HG03457 (cell line): ENCODE data around the gene LIN7C.

Experiments used
- ATAC-seq: cut with Tn5 transposase; IDR thresholded peaks from one replicate; pipeline ENCODE4 v1.9.1; 2021; ENCODE audit warnings: moderate number of reproducible peaks; ENCODE audit not compliant: unreplicated experiment

LIN7C gene

DNA sequence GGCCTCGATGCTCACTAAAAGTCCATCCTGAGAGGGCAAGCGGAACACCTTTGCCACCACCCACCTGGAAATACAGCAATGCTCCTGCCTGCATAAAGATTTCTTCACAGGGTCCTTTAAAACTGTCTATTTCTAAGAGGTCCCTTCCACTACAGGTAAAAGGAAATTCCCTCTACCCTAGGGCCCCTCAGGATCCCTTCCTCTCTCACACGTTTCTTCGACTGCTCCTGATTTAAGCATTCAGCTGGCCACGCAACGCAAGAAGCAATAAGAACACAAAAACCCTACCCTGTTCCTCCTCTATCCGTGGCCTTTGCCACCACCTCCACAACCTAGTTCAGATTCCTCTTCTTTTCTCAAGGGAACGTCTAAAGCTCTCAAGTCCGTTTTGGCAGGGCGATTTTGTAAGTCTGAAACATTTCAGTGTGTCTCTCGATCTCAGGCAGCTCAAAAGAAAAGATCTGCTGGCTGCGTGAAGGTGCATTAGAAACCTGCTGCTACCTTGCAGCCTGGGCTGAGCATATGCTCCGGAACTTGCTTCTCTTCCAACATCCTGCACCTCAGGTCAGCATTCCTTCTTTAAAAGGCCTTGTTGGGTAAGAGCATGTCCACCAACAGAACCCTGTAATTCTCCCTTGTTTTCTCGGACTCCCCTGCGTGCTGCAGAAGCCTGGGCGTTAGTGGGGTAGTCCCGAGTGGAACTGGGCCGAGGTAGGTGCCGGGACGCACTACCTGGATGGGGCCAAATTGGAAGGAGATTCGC lies 35.6 kb downstream of the LIN7C start:
- ATAC-seq = no peak

DNA sequence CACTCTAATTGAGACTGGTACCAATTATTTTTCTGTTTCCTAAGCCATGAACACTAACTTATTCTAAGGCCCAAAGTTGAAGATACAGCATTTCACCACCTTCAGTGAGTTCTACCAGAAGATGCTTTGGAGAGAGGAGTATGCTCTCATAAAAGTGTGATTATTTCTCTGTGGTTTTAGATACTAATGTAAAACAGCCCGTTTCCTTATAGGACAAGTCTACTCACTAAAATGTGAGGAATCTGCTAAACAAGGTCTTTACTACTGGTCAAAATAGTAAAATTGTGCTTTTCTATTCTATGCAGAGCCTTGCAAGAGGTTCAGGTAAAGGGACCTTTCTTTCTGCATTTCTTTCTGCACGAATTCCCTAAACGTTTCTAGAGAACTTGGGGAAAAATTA lies 36.4 kb downstream of the LIN7C start:
- ATAC-seq = no peak

DNA sequence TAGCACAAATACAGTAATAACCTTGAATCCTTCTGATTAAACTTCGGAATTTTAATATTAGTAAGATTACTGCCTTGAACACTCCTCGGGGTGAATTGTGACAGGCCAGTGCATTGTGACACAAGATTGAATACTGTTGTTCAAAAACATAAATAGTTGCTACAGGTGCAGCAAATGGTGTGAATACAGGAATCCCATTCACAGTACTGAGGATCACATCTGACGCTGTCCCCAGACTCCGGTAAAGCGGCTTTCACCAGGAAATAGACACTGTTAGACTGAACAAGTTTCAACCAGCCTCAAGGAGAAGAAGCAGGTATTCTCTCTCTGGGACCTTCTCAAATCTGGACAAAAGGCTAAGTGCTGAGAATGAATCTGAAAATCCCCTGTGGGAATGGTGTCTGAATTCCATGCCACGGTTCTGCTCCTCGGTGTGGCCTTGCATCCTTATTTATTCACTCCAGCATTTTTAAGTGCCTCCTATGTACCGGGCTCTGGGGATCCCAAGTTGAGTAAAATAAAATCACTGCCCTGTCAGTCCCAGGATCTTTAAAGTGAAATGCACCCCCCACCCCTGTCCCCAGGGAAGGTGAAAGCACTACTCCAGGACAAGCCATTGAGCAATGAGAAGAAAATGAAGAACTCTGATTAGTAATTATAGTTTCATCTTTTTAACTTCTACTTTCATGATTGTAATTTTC lies 37.4 kb downstream of the LIN7C start:
- ATAC-seq = no peak

DNA sequence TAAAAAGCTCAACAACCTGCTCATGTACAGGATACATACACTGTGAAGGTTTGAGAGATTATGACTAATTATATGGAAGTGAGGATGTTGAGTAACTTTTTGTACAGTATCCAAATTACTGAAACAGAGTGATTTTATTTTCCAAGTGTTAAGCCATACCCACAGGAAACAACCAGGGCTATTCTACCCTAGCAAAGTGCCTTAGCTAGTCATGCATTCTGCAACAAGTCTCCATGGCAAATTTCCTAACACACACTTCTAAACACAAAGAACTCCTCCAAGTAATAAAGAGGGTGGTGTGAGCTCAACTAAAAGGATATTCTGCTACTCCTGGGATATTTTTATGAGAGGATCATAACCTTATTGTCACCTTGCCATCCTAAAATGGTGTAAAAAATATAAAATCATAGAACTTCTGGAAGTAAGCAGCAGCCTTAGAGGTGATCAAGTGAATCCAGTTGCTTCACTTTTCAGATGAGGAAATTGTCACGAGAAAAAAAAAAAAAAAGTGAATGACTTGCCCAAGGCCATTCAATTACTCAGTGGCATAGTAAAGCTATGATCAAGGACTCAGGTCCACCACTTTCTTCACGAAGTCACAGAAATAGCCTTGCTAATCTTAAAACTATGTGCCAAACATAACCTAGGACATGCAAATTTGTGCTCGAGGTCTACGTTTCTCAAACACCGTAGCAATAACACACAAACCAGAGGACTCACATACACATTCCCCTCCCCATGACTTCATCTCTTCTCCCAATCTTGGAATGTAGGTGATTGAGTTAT lies 38.2 kb downstream of the LIN7C start:
- ATAC-seq = no peak

DNA sequence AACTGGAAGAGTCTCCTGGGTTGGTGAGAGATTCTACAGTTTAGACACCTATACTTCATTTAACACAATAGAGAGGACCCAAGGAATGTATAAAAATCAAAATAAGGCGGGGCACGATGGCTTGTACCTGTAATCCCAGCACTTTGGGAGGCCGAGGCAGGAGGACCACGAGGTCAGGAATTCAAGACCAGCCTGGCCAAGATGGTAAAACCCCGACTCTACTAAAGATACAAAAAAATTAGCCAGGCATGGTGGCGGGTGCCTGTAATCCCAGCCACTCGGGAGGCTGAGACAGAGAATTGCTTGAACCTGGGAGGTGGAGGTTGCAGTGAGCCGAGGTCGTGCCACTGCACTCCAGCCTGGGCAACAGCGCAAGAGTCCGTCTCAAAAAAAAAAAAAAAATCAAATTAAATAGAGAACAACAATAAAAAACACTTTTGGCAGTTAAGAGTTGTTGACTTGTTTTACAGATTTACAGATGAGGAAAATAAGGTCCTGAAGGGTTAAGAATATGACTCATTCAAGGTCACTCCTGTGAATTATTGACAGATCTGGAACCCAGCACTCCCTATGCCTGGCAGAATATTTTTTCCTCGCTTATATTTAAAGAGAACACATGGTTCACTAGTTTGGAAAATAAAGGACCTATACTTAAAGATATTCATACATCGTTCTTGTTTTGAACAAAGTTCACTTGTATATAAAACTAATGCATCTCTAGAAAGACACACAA lies 39.2 kb downstream of the LIN7C start:
- no peak for ATAC-seq

DNA sequence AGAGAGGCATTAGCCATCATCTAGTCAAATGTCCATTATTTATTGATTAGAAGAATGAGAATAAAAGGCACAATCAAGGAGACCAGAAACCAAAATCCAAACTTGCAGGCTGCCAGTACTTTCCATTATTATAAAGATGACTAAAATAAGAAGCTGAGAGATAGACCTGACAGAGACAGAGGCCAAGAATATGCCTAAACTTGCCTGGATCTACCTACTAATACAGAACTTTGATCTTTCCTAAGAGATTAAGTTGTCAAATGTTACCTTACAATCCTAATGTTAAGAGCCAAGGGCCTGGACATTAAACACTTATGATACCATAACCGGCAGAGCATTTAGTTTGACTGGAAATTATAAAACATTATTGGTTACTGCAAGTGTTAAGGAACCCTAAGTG lies 40.2 kb downstream of the LIN7C start:
- ATAC-seq = no peak

DNA sequence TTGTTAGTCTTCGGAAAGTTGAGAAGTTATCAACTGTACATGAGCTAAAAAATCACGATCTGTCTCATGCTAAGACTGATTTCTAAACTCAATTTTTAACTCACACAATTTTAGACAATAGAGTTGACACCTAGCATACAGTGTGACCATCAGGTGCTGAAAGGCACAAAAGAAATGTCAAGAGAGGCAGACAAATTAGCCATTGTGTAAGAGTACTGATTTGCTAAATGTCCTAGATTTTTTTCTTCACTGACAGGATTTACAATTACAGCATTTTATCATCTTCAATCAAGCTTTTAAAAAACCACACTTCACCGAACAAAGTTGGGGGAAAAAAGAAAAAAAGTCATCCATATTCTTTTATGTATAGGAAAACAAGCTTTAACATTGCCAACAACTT lies 40.9 kb downstream of the LIN7C start:
- ATAC-seq = no peak

DNA sequence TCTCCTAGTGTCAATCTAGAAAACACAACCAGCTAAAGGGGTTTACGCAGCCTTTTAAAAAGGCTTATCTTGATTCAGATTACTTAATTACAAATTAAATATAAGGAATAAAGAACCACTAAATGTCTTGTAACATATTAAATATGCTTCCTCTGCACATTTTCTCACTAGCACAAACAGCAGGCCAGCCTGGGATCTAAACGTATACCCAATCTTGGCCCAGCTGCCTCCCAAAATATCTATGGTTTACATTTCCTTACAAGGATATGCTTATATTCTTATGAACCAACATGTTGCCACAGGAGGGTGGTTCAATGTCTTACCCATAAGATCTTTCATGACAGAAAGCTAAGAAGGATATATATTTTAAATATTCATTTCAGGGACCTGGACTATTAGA lies 41.7 kb downstream of the LIN7C start:
- no peak for ATAC-seq

DNA sequence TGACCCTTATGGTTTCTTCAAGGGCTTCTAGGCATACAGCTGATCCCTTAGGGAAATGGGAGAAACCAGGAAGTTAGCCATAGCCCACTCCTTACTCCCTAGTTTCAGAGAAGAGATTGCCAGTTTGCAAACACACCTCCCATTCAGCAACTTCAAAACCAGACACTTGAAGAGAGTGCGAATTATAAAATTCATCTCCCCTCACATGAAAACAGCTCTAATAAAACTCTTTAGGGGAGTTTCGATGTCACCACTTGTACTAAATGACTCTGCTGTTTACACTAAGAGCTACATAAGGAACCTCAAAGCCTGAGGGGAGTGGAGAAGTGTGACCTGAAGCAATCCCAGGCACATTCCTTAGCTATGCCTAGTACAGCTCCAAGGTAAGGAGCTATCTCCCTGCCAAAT lies 42.3 kb downstream of the LIN7C start:
- ATAC-seq = no peak

DNA sequence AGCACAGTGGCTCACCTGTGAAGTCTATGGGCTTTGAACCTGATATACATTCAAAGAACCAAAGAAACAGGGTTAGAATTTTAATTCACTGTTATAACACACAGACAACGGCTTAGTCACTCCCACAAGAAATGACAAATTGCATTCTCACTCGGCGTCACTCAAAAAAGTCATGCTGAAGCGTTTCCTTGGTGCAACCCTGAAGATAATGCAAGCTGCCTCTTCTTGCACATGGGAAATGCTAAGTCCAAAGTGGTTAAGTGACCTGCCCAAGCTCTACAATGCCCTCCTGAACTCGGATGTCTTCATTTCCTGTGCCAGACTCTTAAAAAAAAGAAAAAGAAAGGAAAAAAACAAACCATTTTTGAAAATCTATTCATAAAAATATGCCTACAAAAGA lies 44.0 kb downstream of the LIN7C start:
- no peak for ATAC-seq

DNA sequence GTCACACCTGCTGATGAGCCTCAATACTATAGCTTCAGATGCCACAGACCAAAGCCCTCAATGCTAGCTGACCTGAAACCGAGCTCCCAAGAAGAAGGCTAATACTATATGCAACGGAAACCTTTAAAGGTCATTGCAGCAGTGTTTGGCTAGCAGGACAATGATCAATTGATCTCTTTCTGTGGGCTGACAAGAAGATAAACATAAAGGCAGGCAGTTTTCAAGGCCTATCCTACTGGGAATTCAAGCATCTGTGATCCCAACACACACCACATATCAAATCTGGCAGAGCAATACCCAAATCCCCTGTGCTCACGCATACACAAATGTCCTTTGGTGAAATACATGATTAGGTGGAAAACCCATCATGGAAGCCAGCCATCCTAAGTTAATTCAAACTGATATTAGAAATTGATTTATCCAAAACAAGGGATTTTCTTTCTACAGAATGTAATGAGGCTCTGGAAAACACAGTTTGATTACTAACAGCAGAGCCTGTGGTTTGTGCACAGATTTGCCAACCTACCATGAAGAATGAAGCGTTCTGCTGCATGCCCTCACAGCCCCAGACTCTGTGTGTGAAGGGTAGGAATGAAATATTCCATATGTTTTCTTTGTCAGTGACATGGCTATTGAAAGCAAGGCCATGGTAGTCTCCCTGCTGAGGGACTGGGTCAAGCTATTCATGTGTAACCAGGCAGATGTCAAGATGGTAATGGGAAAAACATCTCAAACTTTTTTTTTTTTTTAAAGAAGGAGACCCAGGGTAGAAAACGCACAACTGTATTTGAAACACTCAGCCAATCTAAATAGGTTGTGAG lies 46.2 kb downstream of the LIN7C start:
- ATAC-seq = no peak

DNA sequence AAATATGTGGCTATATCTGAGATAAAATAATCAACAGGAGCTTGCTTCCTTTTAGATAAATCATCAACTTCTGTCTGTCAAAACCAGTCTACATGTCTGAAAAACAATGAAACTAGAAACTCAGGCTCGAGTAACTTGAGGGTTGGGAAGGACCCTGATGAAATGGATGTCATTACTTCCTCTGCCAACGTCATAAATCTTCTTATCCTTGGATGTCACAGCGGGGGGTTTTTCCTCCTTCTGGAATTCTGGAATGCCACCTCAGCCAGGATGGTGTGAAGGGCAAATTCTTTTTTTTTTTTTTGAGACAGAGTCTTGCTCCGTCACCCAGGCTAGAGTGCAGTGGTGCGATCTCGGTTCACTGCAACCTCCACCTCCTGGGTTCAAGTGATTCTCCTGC lies 47.4 kb downstream of the LIN7C start:
- no peak for ATAC-seq

DNA sequence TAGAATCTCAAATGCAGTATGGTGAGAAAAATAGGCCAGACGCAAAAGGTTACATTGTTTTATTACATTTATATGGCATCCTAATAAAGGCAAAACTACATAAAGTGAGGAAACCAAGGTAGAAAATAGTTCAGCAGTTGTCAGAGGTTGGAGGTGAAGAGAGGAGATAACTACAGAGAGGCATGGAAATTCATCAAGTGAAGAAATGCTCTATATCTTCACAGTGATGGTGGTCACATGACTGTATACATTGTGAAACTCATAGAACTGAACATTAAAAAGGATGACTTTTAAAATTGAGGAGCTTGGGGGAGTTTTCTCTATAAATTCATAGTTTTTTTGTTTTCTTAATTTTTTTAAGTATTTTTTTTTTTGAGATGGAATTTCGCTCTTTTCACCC lies 48.4 kb downstream of the LIN7C start:
- ATAC-seq = no peak

DNA sequence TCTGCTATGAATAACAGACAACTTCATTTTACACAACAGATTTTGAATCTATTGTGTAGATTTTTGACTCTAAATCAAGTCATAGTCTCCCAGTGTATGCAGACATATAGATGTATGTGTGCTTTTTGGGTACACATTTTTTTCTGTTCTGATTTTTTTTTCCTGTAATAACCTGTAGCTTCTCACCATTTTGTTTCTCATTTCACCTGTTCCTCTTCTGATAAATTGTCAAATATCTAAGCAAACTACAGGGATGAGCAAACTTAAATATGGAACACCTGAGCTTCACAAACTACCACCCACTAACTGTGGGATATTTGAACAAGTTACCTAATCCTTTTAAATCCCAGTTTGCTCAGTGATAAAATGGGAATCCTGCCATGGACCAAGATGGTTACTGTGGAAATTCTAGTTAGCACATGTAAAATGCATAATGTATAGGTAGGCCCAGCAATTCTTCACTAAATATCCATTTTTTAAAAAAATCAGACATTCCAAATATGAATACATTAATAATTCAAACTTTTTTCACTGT lies 49.7 kb downstream of the LIN7C start:
- no peak for ATAC-seq

DNA sequence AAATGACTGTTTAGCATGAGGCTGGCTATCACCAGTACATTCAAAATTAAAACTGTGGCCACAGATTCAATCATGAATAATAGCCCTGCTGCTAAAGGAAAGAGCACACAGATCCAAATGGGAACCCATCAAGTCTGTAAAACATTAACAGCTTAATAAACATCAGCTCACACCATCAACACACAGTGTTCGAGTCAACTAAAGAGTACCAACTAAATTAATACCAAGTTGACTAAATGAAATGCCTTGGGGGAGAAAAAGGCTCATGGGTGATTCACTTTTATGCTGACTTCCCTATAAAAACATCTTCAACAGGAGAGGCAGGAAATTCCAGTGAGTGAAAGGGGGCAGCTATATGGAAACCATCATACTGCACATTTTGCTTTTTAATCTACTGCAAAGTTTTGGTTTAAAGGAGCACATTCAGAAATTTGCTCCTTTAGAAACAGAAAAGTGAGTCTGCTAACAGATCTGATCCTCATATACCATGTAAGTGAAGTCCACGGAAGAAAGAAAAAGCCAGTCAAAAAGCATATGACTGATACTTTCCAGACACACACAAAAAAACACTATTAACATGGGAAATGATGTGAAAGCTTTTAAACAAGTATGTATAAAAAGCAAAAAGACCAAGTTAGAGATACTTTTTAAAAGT lies 50.3 kb downstream of the LIN7C start:
- no peak for ATAC-seq

DNA sequence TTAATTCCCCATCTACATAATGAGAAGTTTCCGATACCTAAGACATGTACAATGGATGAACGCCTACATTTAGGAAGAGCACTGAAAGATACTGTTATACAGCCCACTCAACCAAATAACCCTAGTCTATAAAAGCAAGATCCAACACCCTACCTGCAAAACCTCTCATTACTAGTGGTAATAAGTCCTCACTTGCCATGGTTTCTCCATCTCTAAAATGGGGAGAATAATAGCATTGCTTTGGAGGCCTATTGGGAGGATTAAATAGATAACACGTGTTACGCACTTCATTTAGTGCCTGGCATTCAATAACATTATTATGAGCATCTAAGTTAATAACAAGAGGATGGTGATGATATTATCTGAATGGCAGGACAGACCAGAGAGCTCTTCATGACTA lies 50.9 kb downstream of the LIN7C start:
- ATAC-seq = no peak

DNA sequence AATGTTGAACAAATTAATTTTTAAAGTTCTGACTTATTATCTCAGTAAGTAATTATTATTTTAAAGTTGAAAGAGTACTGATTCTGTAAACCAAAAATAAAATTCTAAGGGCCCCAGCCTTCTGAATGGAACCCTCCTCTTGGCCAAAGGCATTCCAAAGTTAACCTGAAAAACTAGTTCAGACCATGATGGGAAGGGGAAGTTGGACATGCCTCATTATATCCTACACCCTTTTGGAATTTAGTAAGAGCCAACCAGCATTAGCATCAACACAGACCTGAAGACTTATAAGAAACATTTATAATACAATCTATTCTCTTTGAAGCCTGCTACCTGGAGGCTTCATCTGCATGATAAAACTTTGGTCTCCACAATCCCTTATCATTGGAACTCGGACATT lies 52.9 kb downstream of the LIN7C start:
- ATAC-seq = no peak

DNA sequence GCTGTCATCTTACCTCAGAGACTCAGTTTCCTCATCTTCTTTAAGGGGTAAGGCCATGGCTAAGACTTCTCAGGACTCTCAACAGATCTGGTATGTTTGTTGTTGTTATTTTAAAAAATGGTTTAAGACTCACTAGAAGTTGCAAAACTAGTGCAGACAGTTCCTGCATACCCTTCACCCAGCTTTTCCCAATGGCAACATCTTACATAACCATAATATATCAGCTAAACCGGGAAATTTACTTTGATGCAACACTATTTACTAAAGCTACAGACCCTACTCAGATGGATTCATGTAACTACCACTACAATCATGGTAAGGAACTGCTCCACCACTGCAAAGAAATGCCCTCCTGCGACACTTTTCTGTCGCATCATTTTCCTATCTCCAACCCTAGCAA lies 54.4 kb downstream of the LIN7C start:
- ATAC-seq = no peak

DNA sequence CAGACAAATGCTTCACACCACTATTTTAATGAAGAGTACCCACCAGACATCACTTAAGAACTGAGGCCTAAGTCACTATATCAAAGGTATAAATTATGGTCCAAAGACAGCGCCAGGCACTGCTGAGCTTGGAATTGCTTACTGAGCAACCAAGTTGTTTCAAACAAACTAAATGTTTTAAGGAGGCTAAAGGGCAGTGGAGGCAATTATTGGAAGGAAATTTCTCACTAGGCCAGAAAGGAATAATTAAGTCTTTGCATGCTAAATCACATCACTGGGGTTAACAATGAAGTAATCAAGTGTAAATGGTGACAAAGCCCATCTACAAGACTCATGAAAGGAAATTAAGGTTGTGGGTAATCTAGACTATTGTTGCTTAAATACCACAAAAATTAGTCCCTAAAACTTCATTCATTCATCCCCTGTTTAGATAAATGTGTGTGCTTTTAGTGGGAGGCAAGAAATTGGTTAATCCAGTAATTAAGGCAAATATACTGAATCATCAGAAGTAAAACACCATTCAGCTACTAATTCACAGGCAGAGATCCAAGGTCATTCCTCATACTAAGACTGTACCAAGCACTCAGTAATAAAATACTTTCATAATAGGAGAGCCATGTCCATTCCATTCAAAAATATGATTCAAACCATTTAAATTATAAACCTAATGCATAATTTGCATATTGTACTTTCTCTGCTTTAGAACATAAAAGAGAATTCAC lies 55.2 kb downstream of the LIN7C start:
- no peak for ATAC-seq
